ENCODE data around the gene TBC1D9.

The TBC1D9 gene

DNA sequence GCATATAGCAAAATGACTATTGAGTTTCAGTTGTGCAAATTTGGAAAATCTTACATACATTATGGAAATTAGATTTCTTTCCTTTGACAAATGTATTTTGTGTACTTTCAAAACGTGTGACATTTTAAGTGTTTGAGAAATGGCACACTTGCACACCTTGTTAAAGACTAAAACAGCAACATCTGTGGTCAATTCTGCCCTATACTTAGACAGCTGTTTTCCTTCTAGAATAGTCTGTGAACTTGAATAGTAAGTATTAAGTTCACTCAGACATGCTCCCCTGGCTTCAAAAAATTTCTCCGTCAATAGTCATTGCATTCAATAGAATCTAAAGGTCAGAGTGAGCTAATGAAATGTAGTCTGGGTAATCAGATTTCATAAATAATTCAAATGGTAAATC lies 21.7 kb upstream of the TBC1D9 start:
- H3K27ac Mint-ChIP-seq: no peak overlapping the region
- H3K36me3 Mint-ChIP-seq (ENCODE audit: low read depth): no peaks in the 10 kb centered on the region
- peaks cover 5% of the 10 kb centered on the region for H3K27me3 Mint-ChIP-seq (ENCODE audit: low read depth, poor library complexity)

DNA sequence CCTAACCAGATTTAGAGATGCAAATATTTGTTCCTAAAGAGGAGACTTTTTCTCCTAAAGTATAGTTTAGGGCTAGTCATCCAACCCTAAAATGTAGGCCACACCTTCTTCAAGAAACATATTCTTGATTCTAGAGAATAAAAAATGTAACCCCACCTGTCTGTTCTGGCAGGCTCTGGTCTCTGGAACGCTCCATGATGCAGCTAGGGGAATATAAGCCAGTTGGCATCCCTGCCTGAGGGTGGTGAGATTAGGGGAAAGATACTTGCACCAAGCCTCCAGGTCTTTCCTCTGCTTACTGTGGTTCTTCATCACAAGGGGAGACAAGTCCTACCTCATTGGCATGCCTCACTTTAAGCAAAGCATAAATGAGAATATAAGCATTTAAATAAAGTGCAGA lies 21.2 kb upstream of the TBC1D9 start:
- H3K27me3 Mint-ChIP-seq (ENCODE audit: low read depth, poor library complexity): peaks cover 8% of the 10 kb centered on the region
- no peak for DNase-seq
- no peak overlapping the region for H3K4me3 Mint-ChIP-seq
- TF ChIP-seq, protein P1, sequence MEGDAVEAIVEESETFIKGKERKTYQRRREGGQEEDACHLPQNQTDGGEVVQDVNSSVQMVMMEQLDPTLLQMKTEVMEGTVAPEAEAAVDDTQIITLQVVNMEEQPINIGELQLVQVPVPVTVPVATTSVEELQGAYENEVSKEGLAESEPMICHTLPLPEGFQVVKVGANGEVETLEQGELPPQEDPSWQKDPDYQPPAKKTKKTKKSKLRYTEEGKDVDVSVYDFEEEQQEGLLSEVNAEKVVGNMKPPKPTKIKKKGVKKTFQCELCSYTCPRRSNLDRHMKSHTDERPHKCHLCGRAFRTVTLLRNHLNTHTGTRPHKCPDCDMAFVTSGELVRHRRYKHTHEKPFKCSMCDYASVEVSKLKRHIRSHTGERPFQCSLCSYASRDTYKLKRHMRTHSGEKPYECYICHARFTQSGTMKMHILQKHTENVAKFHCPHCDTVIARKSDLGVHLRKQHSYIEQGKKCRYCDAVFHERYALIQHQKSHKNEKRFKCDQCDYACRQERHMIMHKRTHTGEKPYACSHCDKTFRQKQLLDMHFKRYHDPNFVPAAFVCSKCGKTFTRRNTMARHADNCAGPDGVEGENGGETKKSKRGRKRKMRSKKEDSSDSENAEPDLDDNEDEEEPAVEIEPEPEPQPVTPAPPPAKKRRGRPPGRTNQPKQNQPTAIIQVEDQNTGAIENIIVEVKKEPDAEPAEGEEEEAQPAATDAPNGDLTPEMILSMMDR (IDR thresholded peaks at IDR 0.05): no peak
- no peaks in the 10 kb centered on the region for H3K36me3 Mint-ChIP-seq (ENCODE audit: low read depth)
- peaks cover 8% of the 10 kb centered on the region for H3K4me1 Mint-ChIP-seq
- H3K27ac Mint-ChIP-seq: no peak overlapping the region
- no peaks in the 10 kb centered on the region for H3K9me3 Mint-ChIP-seq

More for the DNA sequence above, 21.7 kb upstream of the TBC1D9 start:
- TF ChIP-seq, protein P1 (IDR thresholded peaks at IDR 0.05): no peak
- peaks cover 8% of the 10 kb centered on the region for H3K4me1 Mint-ChIP-seq
- peaks cover 3% of the 10 kb centered on the region for H3K9me3 Mint-ChIP-seq
- no peak overlapping the region for H3K4me3 Mint-ChIP-seq
- no peak for DNase-seq

DNA sequence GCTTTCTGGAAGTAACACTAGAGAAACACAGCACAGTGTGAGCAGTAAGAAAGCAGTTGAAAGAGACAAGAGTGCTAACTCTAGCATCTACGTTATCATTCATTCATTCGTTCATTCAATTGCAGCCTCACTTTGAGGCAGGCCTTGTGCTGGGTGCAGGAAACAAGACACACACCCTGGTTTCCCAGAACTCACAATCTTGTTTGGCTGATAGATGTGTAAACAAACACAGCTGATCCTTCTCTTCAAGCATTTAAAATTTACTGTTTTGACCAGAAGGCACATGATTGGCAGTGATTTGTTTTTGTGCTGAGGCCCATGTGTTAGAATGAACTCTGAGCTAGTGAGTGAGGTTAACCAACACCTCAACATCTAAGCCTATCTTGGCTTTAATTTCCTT lies 20.4 kb upstream of the TBC1D9 start:
- no peak for DNase-seq
- Mint-ChIP-seq H3K9me3 (no peaks in the 10 kb centered on the region), H3K36me3 (ENCODE audit: low read depth) (no peaks in the 10 kb centered on the region), H3K27ac (no peak overlapping the region), H3K4me3 (no peak overlapping the region), H3K27me3 (ENCODE audit: low read depth, poor library complexity) (peaks cover 8% of the 10 kb centered on the region), H3K4me1 (peaks cover 8% of the 10 kb centered on the region)
- TF ChIP-seq, protein P1 (IDR thresholded peaks at IDR 0.05): no peak

DNA sequence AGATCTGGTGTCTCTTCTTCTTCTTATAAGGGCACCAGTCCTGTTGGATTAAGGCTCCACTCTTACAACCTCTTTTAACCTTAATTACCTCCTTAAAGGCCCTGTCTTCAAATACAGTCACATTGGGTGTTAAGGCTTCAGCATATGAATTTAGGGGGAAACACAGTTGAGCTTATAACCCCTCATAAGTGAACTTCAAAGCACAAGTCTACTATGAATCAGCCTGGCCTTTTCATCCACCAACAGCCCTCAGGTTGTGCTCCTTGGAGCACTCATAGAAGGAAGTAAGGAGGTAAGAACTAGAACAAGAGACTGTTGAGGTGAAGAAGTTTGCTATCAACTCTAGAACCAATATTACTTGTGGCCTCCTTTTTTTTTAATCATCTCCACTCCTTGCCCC lies 18.8 kb upstream of the TBC1D9 start:
- Mint-ChIP-seq H3K27me3 (ENCODE audit: low read depth, poor library complexity) (peaks cover 9% of the 10 kb centered on the region), H3K9me3 (no peaks in the 10 kb centered on the region), H3K36me3 (ENCODE audit: low read depth) (no peaks in the 10 kb centered on the region), H3K27ac (no peak overlapping the region), H3K4me1 (peaks cover 8% of the 10 kb centered on the region), H3K4me3 (no peak overlapping the region)
- TF ChIP-seq, protein P1 (IDR thresholded peaks at IDR 0.05): no peak
- no peak for DNase-seq

DNA sequence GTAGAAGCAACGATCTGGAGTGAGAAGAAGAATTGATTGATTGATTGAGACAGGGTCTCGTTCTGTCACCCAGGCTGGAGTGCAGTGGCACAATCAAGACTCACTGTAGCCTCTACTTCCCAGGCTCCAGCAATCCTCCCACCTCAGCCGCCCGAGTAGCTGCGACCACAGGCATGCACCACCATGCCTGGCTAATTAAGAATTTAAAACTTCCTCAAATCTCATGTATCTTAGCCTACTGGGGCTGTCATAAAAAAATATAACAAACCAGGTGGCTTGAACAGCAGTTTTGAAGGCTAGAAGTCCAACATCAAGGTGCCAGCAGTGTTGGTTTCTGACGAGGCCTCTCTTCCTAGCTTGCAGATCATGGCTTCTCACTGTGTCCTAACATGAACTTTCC lies 18.3 kb upstream of the TBC1D9 start:
- Mint-ChIP-seq H3K27ac (no peak overlapping the region), H3K27me3 (ENCODE audit: low read depth, poor library complexity) (peaks cover 11% of the 10 kb centered on the region), H3K4me1 (peaks cover 8% of the 10 kb centered on the region), H3K9me3 (no peaks in the 10 kb centered on the region), H3K4me3 (no peak overlapping the region), H3K36me3 (ENCODE audit: low read depth) (no peaks in the 10 kb centered on the region)
- TF ChIP-seq, protein P1 (IDR thresholded peaks at IDR 0.05): no peak
- DNase-seq: no peak

DNA sequence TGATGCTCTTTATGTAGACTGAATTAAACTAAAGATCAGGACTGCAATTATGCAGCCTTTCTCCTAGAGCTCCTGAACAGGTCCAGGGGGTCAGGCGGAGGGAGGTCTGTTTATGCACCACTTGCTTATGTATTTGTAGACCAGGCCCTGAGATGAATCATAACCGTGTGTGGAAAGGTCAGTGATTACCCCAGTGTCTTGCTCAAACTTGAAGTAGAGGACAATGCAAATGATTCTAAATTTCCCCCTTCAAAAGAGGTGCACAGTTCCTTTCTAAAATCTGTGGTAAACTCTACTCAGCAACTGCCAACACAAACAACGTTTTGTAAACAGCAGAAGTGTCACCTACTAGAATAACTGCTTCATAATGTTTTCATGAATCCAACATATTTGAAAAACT lies 13.0 kb upstream of the TBC1D9 start:
- DNase-seq: no peak
- Mint-ChIP-seq H3K27me3 (ENCODE audit: low read depth, poor library complexity) (peaks cover 16% of the 10 kb centered on the region), H3K4me3 (no peak overlapping the region), H3K4me1 (no peaks in the 10 kb centered on the region), H3K36me3 (ENCODE audit: low read depth) (no peaks in the 10 kb centered on the region), H3K27ac (no peak overlapping the region), H3K9me3 (no peaks in the 10 kb centered on the region)
- TF ChIP-seq, protein P1 (IDR thresholded peaks at IDR 0.05): no peak
